K562 (cell line): ENCODE results near the gene CHD1L.

Source experiments
- HBP1 ChIP-seq: fragments of 450-650 bp; formaldehyde crosslinking; IDR thresholded peaks from 2 replicates; pipeline ENCODE4 v1.4.0; 2022; ENCODE audit warnings: missing genetic modification characterization
- TEAD4 ChIP-seq, 2 experiments: sonication (generic) in 1 of 2; formaldehyde crosslinking in 1 of 2; IDR thresholded peaks; 2 replicates each; pipeline versions ENCODE4 v1.6.1 to v1.8.0; 2012 to 2022; ENCODE audit warnings: borderline replicate concordance in 1 of 2, inconsistent platforms in 1 of 2, low read length in 1 of 2, mild to moderate bottlenecking in 1 of 2, missing genetic modification reagents in 1 of 2

GRCh38 chr1:147238925-147239820 is 3.3 kb upstream of the CHD1L start:
- TF ChIP-seq TEAD4 (IDR thresholded peaks at IDR 0.05; ENCODE audit: low read length) (no peak), TEAD4 (CRISPR knock-in tag; IDR thresholded peaks at IDR 0.05; ENCODE audit: borderline replicate concordance) (no peak), HBP1 (no peak)
